Duodenal mucosa (tissue), 2 donors: ENCODE data around the gene GON4L.
"Not testable (repeated sequence)": the region's sequence is repeated elsewhere in the genome, so short reads cannot be mapped to it uniquely, and the experiment has no call there.

Experiments
- H3K27ac ChIP-seq: one replicate; pipeline ENCODE4 v1.7.0; 2013; ENCODE audit warnings: low read depth, low read length
- H3K27me3 ChIP-seq, 2 donors: one replicate each; pipeline ENCODE4 v1.7.0; 2013; ENCODE audit warnings: low read length in 2 of 2, control low read depth in 1 of 2; ENCODE audit not compliant: insufficient read depth in 2 of 2, control insufficient read depth in 1 of 2
- H3K36me3 ChIP-seq, 2 donors: one replicate each; pipeline ENCODE4 v1.7.0; 2013; ENCODE audit warnings: low read length in 2 of 2, control low read depth in 1 of 2; ENCODE audit not compliant: insufficient read depth in 2 of 2, control insufficient read depth in 1 of 2
- H3K4me1 ChIP-seq, 2 donors: one replicate each; pipeline ENCODE4 v1.7.0; 2013; ENCODE audit warnings: low read length in 2 of 2, control low read depth in 1 of 2; ENCODE audit not compliant: insufficient read depth in 2 of 2, control insufficient read depth in 1 of 2
- H3K4me3 ChIP-seq, 2 donors: one replicate each; pipeline ENCODE4 v1.7.0; 2013; ENCODE audit warnings: low read length in 2 of 2, low read depth in 1 of 2
- H3K9ac ChIP-seq, 2 donors: one replicate each; pipeline ENCODE4 v1.7.0; 2013; ENCODE audit warnings: low read length in 2 of 2, low read depth in 1 of 2
- H3K9me3 ChIP-seq, 2 donors: one replicate each; pipeline ENCODE4 v1.7.0; 2013; ENCODE audit warnings: low read length in 2 of 2, control low read depth in 1 of 2; ENCODE audit not compliant: control insufficient read depth in 1 of 2

The GON4L gene

GRCh38 chr1:155725142-155725541 lies 131.9 kb downstream of the GON4L start:
- Histone ChIP-seq H3K9me3 (no peaks in the 10 kb centered on the region), H3K4me1 (no peaks in the 10 kb centered on the region), H3K27ac (no peak overlapping the region), H3K27me3 (no peaks in the 10 kb centered on the region), H3K4me3 (no peak overlapping the region), H3K36me3 (peaks cover 11 to 30% of the 10 kb centered on the region in 2 donors), H3K9ac (no peak overlapping the region)

- Histone ChIP-seq H3K9ac (no peak overlapping the region), H3K27ac (no peak overlapping the region), H3K4me1 (peaks cover 0 to 6% of the 10 kb centered on the region in 2 donors), H3K4me3 (no peak overlapping the region), H3K36me3 (peaks cover 0 to 22% of the 10 kb centered on the region in 2 donors), H3K9me3 (no peaks in the 10 kb centered on the region), H3K27me3 (no peaks in the 10 kb centered on the region)
Observed at GRCh38 chr1:155719703-155720102, 137.3 kb downstream of the GON4L start.

- H3K9ac ChIP-seq, H3K9me3 ChIP-seq, H3K27ac ChIP-seq, H3K4me3 ChIP-seq, H3K4me1 ChIP-seq, H3K27me3 ChIP-seq: not testable (repeated sequence)
- H3K36me3 ChIP-seq: peaks cover 0 to 22% of the 10 kb centered on the region in 2 donors
Observed at GRCh38 chr1:155718524-155719115, 138.4 kb downstream of the GON4L start.

GRCh38 chr1:155717041-155717440 lies 140.0 kb downstream of the GON4L start:
- Histone ChIP-seq H3K4me3 (no peak overlapping the region), H3K9me3 (no peaks in the 10 kb centered on the region), H3K27ac (no peak overlapping the region), H3K9ac (no peak overlapping the region), H3K27me3 (no peaks in the 10 kb centered on the region), H3K36me3 (peaks cover 0 to 22% of the 10 kb centered on the region in 2 donors), H3K4me1 (peaks cover 0 to 6% of the 10 kb centered on the region in 2 donors)

- Histone ChIP-seq H3K27ac (no peak overlapping the region), H3K9ac (no peak overlapping the region), H3K36me3 (peaks cover 0 to 16% of the 10 kb centered on the region in 2 donors), H3K9me3 (no peaks in the 10 kb centered on the region), H3K4me3 (no peak overlapping the region), H3K27me3 (no peaks in the 10 kb centered on the region), H3K4me1 (peaks cover 0 to 6% of the 10 kb centered on the region in 2 donors)
Observed at GRCh38 chr1:155715777-155716176, 141.2 kb downstream of the GON4L start.

- not testable (repeated sequence) for H3K9me3 ChIP-seq, H3K4me3 ChIP-seq, H3K4me1 ChIP-seq, H3K9ac ChIP-seq, H3K27ac ChIP-seq, H3K27me3 ChIP-seq
- H3K36me3 ChIP-seq: peaks cover 0 to 16% of the 10 kb centered on the region in 2 donors
Observed at GRCh38 chr1:155715056-155715455, 142.0 kb downstream of the GON4L start.

GRCh38 chr1:155713075-155713474 lies 143.9 kb downstream of the GON4L start:
- Histone ChIP-seq H3K36me3 (peaks cover 0 to 12% of the 10 kb centered on the region in 2 donors), H3K4me1 (peaks cover 0 to 6% of the 10 kb centered on the region in 2 donors), H3K9ac (no peak overlapping the region), H3K4me3 (no peak overlapping the region), H3K9me3 (no peaks in the 10 kb centered on the region), H3K27me3 (no peaks in the 10 kb centered on the region), H3K27ac (no peak overlapping the region)

- peaks cover 0 to 12% of the 10 kb centered on the region in 2 donors for H3K36me3 ChIP-seq
- not testable (repeated sequence) for H3K27ac ChIP-seq, H3K27me3 ChIP-seq, H3K4me1 ChIP-seq, H3K9ac ChIP-seq, H3K4me3 ChIP-seq, H3K9me3 ChIP-seq
Observed at GRCh38 chr1:155712636-155713035, 144.4 kb downstream of the GON4L start.

GRCh38 chr1:155711457-155711856 lies 145.6 kb downstream of the GON4L start:
- H3K9me3 ChIP-seq, H3K27ac ChIP-seq, H3K27me3 ChIP-seq, H3K9ac ChIP-seq, H3K4me3 ChIP-seq, H3K4me1 ChIP-seq: not testable (repeated sequence)
- peaks cover 0 to 12% of the 10 kb centered on the region in 2 donors for H3K36me3 ChIP-seq

GRCh38 chr1:155709391-155709790 lies 147.6 kb downstream of the GON4L start:
- Histone ChIP-seq H3K4me3 (no peak overlapping the region), H3K4me1 (no peaks in the 10 kb centered on the region), H3K27me3 (no peaks in the 10 kb centered on the region), H3K9me3 (no peaks in the 10 kb centered on the region), H3K9ac (no peak overlapping the region), H3K27ac (no peak overlapping the region), H3K36me3 (peaks cover 0 to 12% of the 10 kb centered on the region in 2 donors)

- Histone ChIP-seq H3K4me1 (no peaks in the 10 kb centered on the region), H3K27me3 (no peaks in the 10 kb centered on the region), H3K9ac (no peak overlapping the region), H3K36me3 (no peaks in the 10 kb centered on the region), H3K27ac (no peak overlapping the region), H3K4me3 (no peak overlapping the region), H3K9me3 (no peaks in the 10 kb centered on the region)
Observed at GRCh38 chr1:155706139-155706538, 150.9 kb downstream of the GON4L start.
